Smooth muscle cell (in vitro differentiated cells): ENCODE measurements around the gene GUCY2F. TPM values are rescaled to one million over a fixed set of nuclear protein-coding genes. Genes with fewer than 3 reads are reported as not detected.

Experiments
- DNase-seq: peaks from one replicate; lab custom pipeline; 2025; ENCODE audit not compliant: unreplicated experiment; lab: John Stamatoyannopoulos, UW
- H2AFZ ChIP-seq: fragments of 200-600 bp; sonication (generic); 2 replicates; pipeline ENCODE4 v1.6.0; 2016; ENCODE audit warnings: antibody characterized with exemption, low read depth, mild to moderate bottlenecking
- H3F3A ChIP-seq: fragments of 200-600 bp; sonication (generic); 2 replicates; pipeline ENCODE4 v1.6.0; 2017; ENCODE audit warnings: antibody characterized with exemption, low read depth
- H3K27ac ChIP-seq: fragments of 200-600 bp; sonication (generic); 2 replicates; pipeline ENCODE4 v1.5.1; 2016; ENCODE audit warnings: low read depth, mild to moderate bottlenecking
- H3K27me3 ChIP-seq: fragments of 200-600 bp; sonication (generic); 2 replicates; pipeline ENCODE4 v1.6.1; 2016; ENCODE audit warnings: low read depth, mild to moderate bottlenecking
- H3K36me3 ChIP-seq: fragments of 200-600 bp; sonication (generic); 2 replicates; pipeline ENCODE4 v1.5.1; 2016; ENCODE audit warnings: low read depth
- H3K4me1 ChIP-seq: fragments of 200-600 bp; sonication (generic); 2 replicates; pipeline ENCODE4 v1.5.1; 2016; ENCODE audit warnings: low read depth
- H3K4me2 ChIP-seq: fragments of 200-600 bp; sonication (generic); 2 replicates; pipeline ENCODE4 v1.6.0; 2016; ENCODE audit warnings: mild to moderate bottlenecking
- H3K4me3 ChIP-seq: fragments of 200-600 bp; sonication (generic); 2 replicates; pipeline ENCODE4 v1.5.1; 2016; ENCODE audit warnings: mild to moderate bottlenecking
- H3K79me2 ChIP-seq: fragments of 200-600 bp; sonication (generic); 2 replicates; pipeline ENCODE4 v1.6.0; 2016; ENCODE audit warnings: low read depth, mild to moderate bottlenecking
- H3K9ac ChIP-seq: fragments of 200-600 bp; sonication (generic); 2 replicates; pipeline ENCODE4 v1.6.0; 2016; ENCODE audit warnings: low read depth
- H3K9me3 ChIP-seq: fragments of 200-600 bp; sonication (generic); replicated peaks from 2 replicates; pipeline ENCODE4 v1.5.1; 2016; ENCODE audit warnings: low read depth
- H4K20me1 ChIP-seq: fragments of 200-600 bp; sonication (generic); 2 replicates; pipeline ENCODE4 v1.6.0; 2016; ENCODE audit warnings: low read depth
- WGBS: methylation state at CpG from one replicate; pipeline ENCODE4 v1.1.7; 2016; ENCODE audit warnings: low lambda C conversion rate; 5-methylcytosine and 5-hydroxymethylcytosine counted together
- polyA plus RNA-seq: library from polyadenylated mRNA; unstranded; fragments of >200 nt; fragmentation: Nextera tagmentation; extraction: Ambion mirVana; gene quantifications from 2 replicates; pipeline ENCODE4 v1.2.1, GENCODE V29; 2016
- total RNA-seq: library from RNA; depleted of rRNA; stranded (reverse); fragments of >200 nt; gene quantifications from 2 replicates; pipeline ENCODE4 v1.2.3, GENCODE V29; 2014
- TF ChIP-seq, protein P1 (sequence below): fragments of 200-600 bp; sonication (generic); IDR thresholded peaks from 2 replicates; pipeline ENCODE4 v1.5.1; 2017; ENCODE audit warnings: borderline replicate concordance, mild to moderate bottlenecking, antibody characterized with exemption; ENCODE audit not compliant: insufficient read depth, poor library complexity, severe bottlenecking

The GUCY2F gene
- total and polyA plus RNA-seq, 2 experiments from 2014 or later, result not detected

DNA sequence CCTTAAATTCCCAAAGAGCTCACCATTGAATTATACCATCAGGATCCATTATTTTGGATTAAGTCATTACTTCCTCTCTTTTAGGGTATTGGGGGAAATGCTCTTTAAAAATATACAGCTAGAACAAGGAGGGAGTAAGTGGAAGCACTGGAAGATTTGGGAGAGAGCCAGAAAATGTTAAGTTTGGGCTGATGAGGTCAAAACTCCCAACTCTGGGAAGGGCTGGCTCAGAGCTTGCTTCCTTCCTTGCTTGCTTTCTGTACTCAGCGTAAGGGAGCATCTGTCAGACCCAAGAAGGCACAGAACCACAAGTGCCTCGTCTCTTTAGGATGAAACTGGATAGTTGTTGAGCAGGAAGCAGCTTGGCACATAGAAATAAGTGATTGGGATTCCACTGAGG, 138.2 kb downstream of the GUCY2F start:
- peak overlapping the region; percentile 1 for H3K27ac ChIP-seq
- no peak overlapping the region for H2AFZ ChIP-seq
- no peaks in the 10 kb centered on the region for H4K20me1 ChIP-seq
- H3K9me3 ChIP-seq, result no peaks in the 10 kb centered on the region
- TF ChIP-seq, protein P1, sequence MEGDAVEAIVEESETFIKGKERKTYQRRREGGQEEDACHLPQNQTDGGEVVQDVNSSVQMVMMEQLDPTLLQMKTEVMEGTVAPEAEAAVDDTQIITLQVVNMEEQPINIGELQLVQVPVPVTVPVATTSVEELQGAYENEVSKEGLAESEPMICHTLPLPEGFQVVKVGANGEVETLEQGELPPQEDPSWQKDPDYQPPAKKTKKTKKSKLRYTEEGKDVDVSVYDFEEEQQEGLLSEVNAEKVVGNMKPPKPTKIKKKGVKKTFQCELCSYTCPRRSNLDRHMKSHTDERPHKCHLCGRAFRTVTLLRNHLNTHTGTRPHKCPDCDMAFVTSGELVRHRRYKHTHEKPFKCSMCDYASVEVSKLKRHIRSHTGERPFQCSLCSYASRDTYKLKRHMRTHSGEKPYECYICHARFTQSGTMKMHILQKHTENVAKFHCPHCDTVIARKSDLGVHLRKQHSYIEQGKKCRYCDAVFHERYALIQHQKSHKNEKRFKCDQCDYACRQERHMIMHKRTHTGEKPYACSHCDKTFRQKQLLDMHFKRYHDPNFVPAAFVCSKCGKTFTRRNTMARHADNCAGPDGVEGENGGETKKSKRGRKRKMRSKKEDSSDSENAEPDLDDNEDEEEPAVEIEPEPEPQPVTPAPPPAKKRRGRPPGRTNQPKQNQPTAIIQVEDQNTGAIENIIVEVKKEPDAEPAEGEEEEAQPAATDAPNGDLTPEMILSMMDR, result no peak
- no peak overlapping the region for H3K9ac ChIP-seq
- H3K4me1 ChIP-seq, result peaks cover 18% of the 10 kb centered on the region
- H3K36me3 ChIP-seq, result no peaks in the 10 kb centered on the region
- WGBS, result 39% methylated on average over 2 of the region's 2 CpGs
- H3K4me3 ChIP-seq, result no peak overlapping the region
- H3K79me2 ChIP-seq, result no peaks in the 10 kb centered on the region
- H3K4me2 ChIP-seq, result peak overlapping the region; percentile 29
- no peaks in the 10 kb centered on the region for H3K27me3 ChIP-seq
- DNase-seq, result no peak
- H3F3A ChIP-seq, result peaks cover 11% of the 10 kb centered on the region

GRCh38 chrX:109336141-109336540, 145.7 kb downstream of the GUCY2F start:
- Histone ChIP-seq H4K20me1 (no peaks in the 10 kb centered on the region), H3K27me3 (no peaks in the 10 kb centered on the region), H3K4me2 (no peak overlapping the region), H3K27ac (no peak overlapping the region), H2AFZ (no peak overlapping the region), H3K36me3 (no peaks in the 10 kb centered on the region), H3K9me3 (no peaks in the 10 kb centered on the region), H3K9ac (no peak overlapping the region), H3K79me2 (no peaks in the 10 kb centered on the region), H3K4me3 (no peak overlapping the region), H3K4me1 (no peaks in the 10 kb centered on the region), H3F3A (no peaks in the 10 kb centered on the region)
- WGBS, result 92% methylated on average over 1 of the region's 1 CpG
- TF ChIP-seq, protein P1, result no peak
- DNase-seq, result no peak

DNA sequence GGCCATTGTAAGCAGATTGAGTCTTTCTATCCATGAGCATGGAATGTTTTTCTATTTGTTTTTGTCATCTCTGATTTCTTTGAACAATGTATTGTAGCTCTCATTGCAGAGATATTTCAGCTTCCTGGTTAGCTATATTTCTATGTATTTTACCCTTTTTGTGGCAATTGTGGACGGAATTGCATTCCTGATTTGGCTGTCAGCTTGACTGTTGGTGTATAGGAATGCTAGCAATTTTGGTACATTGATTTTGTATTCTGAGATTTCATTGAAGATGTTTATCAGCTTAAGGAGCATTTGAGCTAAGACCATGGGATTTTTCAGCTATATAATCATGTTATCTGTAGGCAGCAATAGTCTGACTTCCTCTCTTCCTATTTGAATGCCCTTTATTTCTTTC, 154.6 kb downstream of the GUCY2F start:
- H3K4me3 ChIP-seq, result no peak overlapping the region
- H3K27me3 ChIP-seq, result no peaks in the 10 kb centered on the region
- peak overlapping the region; percentile 0 for H2AFZ ChIP-seq
- H3K4me1 ChIP-seq, result peaks cover 11% of the 10 kb centered on the region
- 56% methylated on average over 1 of the region's 1 CpG for WGBS
- no peaks in the 10 kb centered on the region for H4K20me1 ChIP-seq
- H3K9me3 ChIP-seq, result no peaks in the 10 kb centered on the region
- no peaks in the 10 kb centered on the region for H3F3A ChIP-seq
- no peak overlapping the region for H3K9ac ChIP-seq
- no peaks in the 10 kb centered on the region for H3K36me3 ChIP-seq
- no peaks in the 10 kb centered on the region for H3K79me2 ChIP-seq
- peak overlapping the region; percentile 22 for H3K27ac ChIP-seq
- TF ChIP-seq, protein P1, result no peak
- peak overlapping the region; percentile 34 for H3K4me2 ChIP-seq
- no peak for DNase-seq

Other genes with a start within 250 kb of the GUCY2F start
- 12.2 and 12.8 TPM in 2 replicates for gene NXT2, start 54.8 kb upstream of the GUCY2F start, total RNA-seq
- 4.4 and 4.7 TPM in 2 replicates for gene NXT2, start 54.8 kb upstream of the GUCY2F start, polyA plus RNA-seq
- gene KCNE5, start 143.1 kb upstream of the GUCY2F start, total RNA-seq, result 0.58 TPM in 1 of 2 replicates, not detected in the other
- gene KCNE5, start 143.1 kb upstream of the GUCY2F start, polyA plus RNA-seq, result 0.27 and 0.31 TPM in 2 replicates